Kasumi-1 (cell line): ENCODE results near the gene WFS1.

Experiments used
- DNase-seq, 2 experiments: peaks; one replicate each; lab custom pipeline; 2025; lab: John Stamatoyannopoulos, UW

The WFS1 gene

GRCh38 chr4:6338951-6339817 is 69.5 kb downstream of the WFS1 start:
- no peak for DNase-seq

- DNase-seq, result no peak
These were observed 70.3 kb downstream of the WFS1 start for GRCh38 chr4:6339818-6340445.

GRCh38 chr4:6340446-6341015 is 70.9 kb downstream of the WFS1 start:
- no peak for DNase-seq

- no peak for DNase-seq
These were observed 72.0 kb downstream of the WFS1 start for GRCh38 chr4:6341696-6342095.

GRCh38 chr4:6342530-6343293 is 73.1 kb downstream of the WFS1 start:
- no peak for DNase-seq

GRCh38 chr4:6343939-6344408 is 74.3 kb downstream of the WFS1 start:
- no peak for DNase-seq

- DNase-seq, result no peak
These were observed 75.6 kb downstream of the WFS1 start for GRCh38 chr4:6345096-6345830.

GRCh38 chr4:6345866-6346265 is 76.2 kb downstream of the WFS1 start:
- DNase-seq, result no peak

- DNase-seq, result no peak
These were observed 76.9 kb downstream of the WFS1 start for GRCh38 chr4:6346373-6347110.

- DNase-seq, result no peak
These were observed 77.9 kb downstream of the WFS1 start for GRCh38 chr4:6347511-6348045.

GRCh38 chr4:6348408-6348807 is 78.8 kb downstream of the WFS1 start:
- DNase-seq, result no peak

GRCh38 chr4:6349896-6350603 is 80.4 kb downstream of the WFS1 start:
- no peak for DNase-seq

GRCh38 chr4:6350646-6351045 is 81.0 kb downstream of the WFS1 start:
- DNase-seq, result no peak

- no peak for DNase-seq
These were observed 81.8 kb downstream of the WFS1 start for GRCh38 chr4:6351246-6352000.

GRCh38 chr4:6352031-6352692 is 82.5 kb downstream of the WFS1 start:
- no peak for DNase-seq
